GM10847 (cell line): Measurements from ENCODE around the gene B9D1.

Experiments
- POLR2A ChIP-seq: IDR thresholded peaks from 2 replicates; pipeline ENCODE4 v1.6.1; 2011; ENCODE audit not compliant: insufficient read length; ENCODE audit errors: extremely low read depth

The B9D1 gene

DNA sequence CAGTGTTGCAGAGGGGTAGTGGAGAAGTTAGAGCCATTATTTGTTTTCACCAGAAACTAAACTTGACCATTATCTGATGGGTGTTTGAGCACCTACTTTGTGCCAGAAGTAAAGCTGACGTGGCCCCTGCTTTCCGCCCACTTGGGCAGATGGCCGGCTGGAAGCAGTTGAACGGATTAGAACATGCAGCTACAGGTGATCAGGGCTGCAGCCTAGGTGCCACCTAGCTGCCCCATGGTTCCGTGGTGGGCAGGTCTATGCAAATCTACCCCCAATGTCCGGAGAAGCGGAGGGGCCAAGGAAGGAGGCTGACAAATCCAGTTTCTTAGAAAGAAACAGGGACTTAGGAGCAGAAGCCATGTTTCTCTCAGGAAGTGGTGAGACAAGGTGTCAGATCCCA, 62.7 kb downstream of the B9D1 start:
- TF ChIP-seq POLR2A = no peak

DNA sequence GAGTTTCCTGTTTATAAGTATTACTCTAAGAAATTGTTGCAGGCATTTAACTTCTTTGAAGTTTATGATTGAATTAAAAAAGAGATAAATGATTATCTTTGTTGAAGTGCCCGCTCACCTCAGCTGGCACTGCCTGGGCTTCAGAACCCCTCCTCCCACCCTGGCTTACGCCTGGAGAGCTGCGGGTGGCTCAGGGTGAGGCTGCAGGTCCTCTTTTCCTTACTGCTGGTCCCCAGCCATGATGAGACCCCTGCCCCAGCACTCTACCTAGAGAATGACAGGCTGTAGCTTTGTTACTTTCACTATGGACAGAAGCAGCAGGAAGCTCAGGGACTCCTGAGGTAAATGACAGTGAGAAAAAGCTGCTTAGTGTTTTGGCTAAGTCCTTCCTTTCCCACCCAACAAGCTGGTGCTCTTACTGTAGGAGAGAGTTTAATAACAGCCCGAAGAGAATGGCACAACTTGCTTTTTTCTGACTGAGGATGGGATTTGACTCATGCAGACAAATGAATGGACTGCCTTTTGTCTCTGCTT, 63.2 kb downstream of the B9D1 start:
- no peak for TF ChIP-seq POLR2A

DNA sequence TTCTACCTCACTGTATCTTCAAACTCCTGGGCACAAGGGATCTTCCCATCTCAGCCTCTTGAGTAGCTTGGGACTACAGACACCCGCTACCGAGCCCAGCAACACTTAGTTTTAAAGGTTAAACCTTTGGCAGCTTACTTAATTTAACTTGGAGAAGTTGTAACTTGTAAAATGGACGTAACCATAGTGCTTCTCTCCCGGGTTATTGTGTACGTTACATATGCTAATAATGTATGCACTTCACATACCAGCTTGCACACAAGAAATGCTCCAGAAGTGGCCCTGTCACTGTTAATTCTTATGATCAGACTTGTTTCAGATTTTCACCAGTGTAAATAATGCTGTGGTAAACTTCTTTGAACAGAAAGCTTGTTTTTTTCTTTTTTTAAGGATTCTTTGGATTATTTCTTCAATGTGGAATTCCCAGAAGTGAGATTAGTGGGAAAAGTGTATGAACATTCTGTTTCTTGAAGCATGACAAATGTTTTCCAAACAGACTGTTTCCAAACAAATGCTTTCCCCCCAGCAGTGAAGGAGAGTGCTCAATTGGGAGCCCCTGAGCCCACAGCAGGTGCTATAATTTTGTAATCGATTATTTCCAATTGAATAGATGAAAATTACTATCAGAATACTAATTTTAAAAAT, 63.8 kb downstream of the B9D1 start:
- no peak for TF ChIP-seq POLR2A

DNA sequence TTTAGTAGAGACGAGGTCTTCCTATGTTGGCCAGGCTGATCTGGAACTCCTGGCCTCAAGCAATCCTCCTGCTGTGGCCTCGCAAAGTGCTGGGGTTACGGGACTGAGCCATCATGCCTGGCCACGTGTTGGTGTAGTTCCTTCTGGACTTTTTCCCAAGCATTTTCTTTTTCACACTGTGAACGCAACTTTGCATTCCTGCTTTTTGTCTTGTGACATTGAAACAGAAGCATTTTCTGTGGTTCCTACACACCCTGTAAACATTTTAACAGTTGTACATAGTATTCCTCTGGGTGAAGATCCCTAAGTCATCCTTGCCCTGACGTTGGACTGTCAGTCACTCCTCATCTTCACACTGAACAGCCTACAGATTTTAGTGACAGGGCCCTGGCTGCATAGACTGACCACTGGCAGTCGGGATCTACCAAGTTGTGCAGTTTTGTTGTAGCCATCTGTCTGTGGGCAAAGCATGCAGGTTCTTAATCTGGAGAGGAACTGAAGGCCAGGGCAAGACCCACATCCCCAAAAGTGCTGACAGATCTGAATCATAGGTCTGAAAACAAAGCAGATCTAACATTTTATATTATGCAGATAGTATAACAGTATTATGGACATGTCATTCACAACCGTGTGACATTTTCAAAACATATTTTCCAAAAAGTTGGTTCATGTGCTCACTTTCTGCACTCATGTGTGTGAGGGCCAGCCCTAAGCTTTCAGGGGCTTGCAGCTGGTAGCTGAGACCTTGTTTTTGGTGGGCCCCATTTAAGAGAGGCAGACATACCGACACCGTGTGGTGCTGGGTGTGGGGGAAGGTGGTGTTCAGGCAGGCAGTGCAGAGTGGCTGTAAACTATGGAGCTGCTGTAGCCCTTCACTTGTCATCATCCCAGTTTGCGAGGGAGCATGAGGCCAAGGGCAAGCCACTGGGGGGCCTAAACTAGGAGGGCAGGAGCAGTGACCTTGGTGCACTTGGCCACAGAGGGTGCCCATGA, 65.4 kb downstream of the B9D1 start:
- no peak for TF ChIP-seq POLR2A

DNA sequence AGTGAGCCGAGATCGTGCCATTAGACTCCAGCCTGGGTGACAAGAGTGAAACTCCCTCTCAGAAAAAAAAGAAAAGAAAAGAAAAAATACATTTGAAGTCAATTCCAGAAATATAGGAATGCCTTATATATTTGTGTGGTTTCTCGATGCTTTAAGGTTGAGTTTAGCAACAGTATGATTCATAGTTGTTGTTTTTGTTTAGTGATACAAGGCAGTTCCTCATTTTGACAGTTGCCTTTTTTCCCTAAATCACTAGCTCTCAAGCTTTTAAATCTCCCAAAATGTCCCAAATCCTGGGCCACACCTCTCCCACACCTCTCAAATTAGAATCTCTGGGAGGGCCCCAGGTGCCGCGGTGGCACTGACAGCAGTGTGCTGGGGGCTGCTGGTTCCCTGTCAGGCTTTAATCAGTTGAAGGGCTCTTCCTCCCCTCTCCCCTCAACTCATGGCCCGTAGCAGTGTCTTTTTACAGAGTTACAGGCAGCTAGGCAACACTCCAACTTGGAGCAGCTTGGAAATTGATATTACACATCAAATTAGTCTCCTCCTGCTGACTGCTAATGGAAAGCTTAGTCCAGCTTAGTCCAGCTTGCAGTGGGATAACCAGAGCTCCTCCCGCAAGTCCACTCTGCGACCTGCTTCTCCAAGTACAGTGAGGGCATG, 66.9 kb downstream of the B9D1 start:
- no peak for TF ChIP-seq POLR2A

DNA sequence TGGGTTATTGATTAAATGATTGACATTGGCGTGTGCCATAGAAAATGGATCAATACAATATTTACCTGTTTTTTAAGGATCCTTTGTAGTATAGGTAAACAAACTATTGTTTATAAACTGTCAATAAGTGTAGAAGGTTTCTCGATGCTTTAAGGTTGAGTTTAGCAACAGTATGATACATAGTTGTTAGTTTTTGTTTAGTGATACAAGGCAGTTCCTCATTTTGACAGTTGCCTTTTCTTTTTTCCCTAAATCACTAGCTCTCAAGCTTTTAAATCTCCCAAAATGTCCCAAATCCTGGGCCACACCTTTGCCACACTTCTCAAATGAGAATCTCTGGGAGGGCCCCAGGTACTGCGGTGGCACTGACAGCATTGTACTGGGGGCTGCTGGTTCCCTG, 68.1 kb downstream of the B9D1 start:
- no peak for TF ChIP-seq POLR2A
